Islet precursor cell (in vitro differentiated cells): ENCODE measurements around the gene PTPRM.

Experiments used
- DNase-seq: peaks from one replicate; pipeline ENCODE4 v3.0.0-alpha.2; 2018

The PTPRM gene

GRCh38 chr18:7566567-7567473 lies at the start of gene PTPRM:
TSS of gene PTPRM (plus strand) at chr18:7567316. CDS start at chr18:7567819, 503 bp downstream.
- DNase-seq, result peak; percentile 89

- no peak for DNase-seq
Measured at GRCh38 chr18:7517852-7518251, 49.3 kb upstream of the PTPRM start.

GRCh38 chr18:7520200-7520785 lies 46.8 kb upstream of the PTPRM start:
- no peak for DNase-seq

DNA sequence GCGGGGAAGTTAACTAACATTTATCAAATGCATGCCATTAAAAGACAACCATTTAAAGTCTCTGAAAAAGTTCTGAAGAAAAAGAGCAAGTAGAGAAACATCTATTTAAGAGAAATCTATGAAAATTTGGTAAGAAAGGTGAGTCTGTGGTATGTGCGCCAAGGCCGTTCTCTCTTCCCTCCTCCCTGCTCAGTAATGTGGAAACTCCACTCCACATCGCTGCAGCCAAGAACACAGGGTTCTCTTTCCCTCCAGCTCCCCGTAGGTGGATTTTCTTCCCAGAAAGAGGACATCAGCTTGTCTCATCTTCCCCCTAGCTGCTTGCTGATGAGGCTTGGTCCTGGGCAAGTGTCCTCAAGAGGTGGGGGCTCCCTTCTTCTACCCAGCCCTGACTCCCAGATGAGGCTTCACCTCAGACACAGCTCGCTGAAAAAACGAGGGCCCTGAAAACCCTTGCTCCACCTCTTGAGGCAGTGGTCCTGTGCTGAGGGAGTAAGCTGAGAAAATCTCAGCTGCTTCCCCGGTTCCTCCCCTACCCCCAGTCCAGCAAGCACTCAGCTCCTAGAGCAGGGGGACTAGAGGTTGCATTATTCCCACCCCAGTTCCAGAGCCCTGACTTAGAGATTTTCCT lies 45.8 kb upstream of the PTPRM start:
- DNase-seq, result no peak

DNA sequence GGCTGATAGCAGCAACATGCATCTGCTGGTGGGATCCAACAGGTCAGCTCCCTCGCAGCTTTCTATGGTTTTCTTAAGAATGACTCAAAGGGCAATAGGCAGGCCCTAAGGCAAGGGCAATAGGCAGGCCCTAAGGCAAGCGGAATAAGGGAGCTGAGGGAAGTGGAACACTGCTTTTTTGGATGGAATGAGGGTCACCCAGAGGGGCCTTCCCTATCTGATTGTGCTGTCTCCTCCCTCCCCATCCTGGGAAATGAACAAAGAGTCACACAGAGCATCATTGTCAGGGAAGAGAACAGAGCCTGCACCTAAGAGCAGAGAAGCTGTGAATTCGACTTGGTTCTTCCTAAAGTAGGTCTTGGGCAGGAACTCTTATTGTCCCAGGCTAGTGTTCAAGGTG lies 43.3 kb upstream of the PTPRM start:
- DNase-seq, result peak; percentile 80

- DNase-seq, result no peak
Measured at GRCh38 chr18:7524786-7525185, 42.3 kb upstream of the PTPRM start.

DNA sequence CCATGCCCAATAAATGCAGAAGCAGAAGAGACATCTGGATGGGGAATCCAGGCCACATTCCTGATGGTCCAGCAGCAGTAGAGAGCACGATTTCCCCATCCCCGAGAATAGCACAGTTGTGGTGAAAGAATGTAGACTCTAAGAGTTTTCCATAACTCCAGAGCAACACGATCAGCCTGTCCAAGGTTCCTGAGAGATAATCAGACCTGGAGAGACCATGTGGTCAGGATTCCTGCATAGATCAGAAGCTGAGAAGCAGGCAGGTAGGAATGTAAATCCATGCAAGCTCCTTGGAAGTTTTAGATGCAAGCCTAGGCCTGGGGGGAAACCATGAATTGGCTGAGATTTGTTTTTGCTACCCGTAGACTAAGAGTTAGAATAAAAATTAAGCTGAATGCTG lies 34.2 kb upstream of the PTPRM start:
- DNase-seq, result peak; percentile 76

DNA sequence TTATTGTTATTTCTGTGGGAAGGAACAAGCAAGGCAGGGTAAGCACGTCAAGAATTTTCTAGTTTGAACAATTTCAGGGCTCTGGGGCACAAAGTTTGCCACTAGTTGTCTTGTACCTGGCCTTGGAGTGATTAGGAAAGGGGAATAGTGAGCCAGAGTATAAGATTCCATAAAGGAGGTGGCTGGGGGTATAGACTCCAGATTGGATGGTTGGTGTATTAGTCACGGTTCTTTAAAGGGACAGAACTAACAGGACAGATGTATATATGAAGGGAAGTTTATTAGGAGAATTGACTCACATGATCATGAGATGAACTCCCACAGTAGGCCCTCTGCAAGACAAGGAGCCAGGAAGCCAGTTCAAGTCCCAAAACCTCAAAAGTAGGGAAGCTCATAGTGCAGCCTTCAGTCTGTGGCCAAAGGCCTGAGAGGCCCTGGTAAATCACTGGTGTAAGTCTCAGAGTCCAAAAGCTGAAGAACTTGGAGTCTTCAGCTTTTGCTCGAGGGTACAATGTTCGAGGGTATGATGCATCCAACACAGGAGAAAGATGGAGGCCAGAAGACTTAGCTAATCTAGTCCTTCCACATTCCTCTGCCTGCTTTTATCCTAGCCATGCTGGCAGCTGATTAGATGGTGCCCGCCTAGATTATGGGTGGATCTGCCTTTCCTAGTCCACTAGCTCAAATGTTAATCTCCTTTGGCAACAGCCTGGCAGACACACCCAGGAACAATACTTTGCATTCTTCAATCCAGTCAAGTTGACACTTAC lies 31.5 kb upstream of the PTPRM start:
- no peak for DNase-seq

- no peak for DNase-seq
Measured at GRCh38 chr18:7537145-7537544, 30.0 kb upstream of the PTPRM start.

DNA sequence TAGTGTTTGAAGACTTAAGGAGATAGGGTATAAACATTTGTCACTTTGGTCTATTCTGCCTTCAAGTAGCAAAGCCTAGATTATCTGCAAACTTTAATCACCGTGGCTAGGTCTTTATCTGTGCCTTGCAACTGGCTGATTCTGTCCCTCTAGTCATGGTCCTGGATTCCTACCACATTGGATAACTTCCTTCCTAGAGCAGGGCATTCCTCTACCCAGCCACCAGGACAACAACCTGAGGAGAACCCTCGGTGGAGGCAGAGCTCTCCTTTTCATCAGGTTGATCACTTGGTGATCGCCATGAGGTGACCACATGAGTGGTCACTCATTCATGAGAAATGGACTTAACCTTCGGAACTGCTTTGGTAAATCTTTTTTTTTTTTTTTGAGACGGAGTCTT lies 25.3 kb upstream of the PTPRM start:
- no peak for DNase-seq

DNA sequence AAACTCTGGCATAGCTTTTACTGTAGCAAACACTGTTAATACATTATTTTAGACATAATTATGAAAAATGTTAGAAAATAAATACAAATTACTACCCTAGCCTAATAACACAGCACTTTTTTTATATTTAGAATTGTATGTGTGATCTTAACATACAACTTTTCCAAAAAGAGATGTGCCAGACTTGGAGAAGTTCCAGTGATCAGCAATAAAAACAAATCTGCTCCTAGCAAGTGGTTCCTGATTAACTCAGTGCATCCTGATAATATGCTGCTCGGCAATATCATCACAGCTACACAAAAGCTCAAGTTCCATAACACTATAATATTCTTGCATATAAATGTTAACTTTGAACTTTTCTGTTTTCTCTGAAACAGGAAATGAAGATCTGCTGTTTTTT lies 22.4 kb upstream of the PTPRM start:
- no peak for DNase-seq

GRCh38 chr18:7545734-7546133 lies 21.4 kb upstream of the PTPRM start:
- no peak for DNase-seq

- DNase-seq, result no peak
Measured at GRCh38 chr18:7548221-7548620, 18.9 kb upstream of the PTPRM start.

DNA sequence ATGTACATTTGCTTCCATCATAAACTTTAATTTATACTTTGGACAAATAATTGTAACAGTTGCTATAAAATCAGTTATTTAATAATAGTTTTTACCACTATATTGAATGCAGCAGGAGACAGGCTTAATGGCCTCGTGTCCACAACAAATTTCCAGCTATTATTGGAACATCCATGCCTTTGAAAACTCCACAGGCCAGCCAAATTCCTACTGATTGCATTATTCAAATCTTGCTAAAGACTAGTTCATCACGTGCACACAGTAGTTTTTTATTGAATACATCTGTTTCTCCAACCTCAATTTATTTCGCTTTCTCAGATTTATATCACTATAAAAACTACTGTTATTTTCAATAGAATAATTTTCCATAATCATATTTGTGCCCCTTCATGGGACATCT lies 18.4 kb upstream of the PTPRM start:
- no peak for DNase-seq

- DNase-seq, result no peak
Measured at GRCh38 chr18:7557973-7558372, 9.1 kb upstream of the PTPRM start.

DNA sequence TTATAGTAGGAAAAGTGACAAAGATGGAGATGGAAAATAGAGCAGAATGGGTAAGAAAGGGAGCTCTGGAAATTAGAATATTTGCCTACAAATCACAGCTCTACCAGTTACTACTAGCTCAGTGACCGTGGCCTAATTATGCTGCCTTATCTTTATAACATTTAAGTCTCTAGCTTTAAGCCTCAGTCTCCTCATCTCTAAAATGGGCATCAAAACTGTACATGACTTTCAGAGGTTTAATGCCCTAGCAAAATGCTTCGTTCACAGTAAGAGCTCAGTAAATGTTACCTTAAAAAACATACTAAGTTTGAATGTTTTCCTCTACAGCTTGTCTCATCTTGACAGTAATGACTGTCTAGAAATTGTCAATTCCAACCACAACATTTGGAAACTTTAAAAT lies 8.3 kb upstream of the PTPRM start:
- no peak for DNase-seq

- DNase-seq, result no peak
Measured at GRCh38 chr18:7559709-7560319, 7.3 kb upstream of the PTPRM start.

- DNase-seq, result no peak
Measured at GRCh38 chr18:7561909-7562460, 5.1 kb upstream of the PTPRM start.

- no peak for DNase-seq
Measured at GRCh38 chr18:7562491-7562890, 4.6 kb upstream of the PTPRM start.

GRCh38 chr18:7565677-7566076 lies 1.4 kb upstream of the PTPRM start:
- DNase-seq, result no peak

DNA sequence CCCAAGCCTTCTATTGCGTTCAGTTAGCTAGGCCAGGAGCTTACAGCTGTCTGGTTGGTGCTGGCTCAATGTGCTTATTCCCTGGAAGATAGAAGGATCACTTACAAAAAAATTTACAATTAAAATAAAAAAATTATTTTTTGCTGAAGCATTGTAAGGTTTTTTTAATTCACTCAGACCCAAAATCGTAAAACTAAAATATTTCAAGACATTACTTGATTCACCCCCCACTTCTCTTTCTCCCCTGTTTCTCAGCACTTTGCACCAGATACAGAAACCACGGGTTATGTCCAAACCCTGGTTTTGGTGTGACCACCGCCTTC lies 911 bp upstream of the PTPRM start:
- DNase-seq, result no peak
